Stimulated activated CD8-positive, alpha-beta memory T cell treated with anti-CD3 and anti-CD28 coated beads, Interleukin-12 subunit alpha, Interleukin-12 subunit beta, amount 100 ng/mL, for 1 hour (primary cell): ENCODE measurements around the gene E2F8.

Experiments used
- DNase-seq: peaks from one replicate; pipeline ENCODE4 v3.0.0-alpha.2; 2020; ENCODE audit warnings: low read depth

The E2F8 gene

DNA sequence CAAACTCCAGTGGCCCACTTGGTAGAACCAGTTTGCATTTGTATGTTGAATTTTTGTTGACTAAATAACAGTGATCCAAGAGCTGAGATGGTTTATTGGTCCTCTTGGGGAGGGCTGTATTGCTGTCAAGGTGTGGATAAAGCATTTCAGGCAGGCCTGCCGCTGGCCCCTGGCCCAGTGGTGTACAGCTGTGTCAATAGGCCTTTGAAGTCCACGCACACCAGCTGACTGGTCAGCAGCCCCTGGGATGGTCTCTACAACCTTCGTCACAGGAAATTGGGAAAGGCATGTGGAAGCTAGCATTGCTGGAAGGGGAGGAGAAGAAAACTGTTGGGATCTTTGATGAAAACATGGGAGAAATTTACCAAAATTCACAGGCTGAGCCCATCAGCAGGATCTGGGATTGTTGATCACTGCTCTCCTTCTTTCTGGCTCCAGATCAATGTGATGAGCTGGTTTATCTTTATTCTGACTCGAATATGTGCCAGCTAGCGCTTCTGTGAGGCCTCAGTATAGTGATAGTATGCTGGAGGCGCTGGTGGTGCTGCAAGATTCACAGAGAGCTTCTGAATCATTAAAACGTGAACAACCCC is 12.5 kb upstream of the E2F8 start:
- no peak for DNase-seq

DNA sequence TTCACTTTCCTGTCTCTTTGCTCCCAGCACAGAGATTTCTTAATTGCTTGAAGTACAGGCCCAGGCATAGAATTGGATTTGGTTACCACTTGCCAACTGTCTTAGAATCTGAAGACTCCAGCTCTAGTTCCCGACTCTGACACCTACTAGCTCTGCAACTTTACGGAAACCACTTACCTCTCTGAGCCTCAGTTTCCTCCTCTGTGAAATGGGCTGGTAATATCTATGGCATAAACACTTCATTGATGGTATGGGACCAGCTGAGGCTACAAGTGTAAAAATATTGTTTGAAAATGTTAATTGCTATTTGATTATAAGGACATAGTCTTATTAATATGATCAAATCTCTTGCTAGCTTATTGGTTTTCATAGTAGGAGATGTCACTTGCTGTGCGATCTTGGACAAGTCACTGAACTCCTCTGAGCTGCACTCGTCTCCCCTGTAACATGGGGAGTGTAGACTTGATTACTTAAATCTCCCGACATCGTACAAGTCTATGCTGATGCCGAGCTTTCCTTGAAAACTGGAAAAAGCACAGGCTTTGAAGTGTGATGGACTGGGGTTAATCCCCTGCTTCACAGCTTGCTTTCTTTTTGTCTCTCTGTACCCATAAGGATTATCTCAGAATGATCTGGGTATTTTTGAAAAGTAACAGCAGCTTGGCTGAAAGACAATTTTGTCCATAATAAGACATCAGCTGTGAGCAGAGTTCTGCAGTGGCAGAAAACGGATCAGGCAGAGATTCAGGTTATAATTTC is 11.8 kb upstream of the E2F8 start:
- no peak for DNase-seq

DNA sequence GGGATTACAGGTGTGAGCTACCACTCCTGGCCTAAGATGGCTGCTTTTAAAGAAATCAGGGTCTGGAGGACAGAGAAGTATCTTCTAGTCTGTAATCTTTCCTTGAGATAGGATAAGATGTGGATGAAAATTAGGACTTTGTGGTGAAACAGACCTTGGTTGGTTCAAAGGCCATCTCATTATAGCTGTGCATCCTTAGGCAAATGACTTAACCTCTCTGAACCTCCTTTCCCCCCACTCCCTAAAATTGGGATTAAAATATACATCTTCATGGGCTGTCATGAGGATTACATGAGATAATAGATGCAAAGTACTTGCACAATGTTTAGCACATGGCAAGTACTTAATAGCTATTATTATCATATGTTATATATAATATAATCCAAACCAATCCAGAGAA is 10.8 kb upstream of the E2F8 start:
- DNase-seq: no peak

DNA sequence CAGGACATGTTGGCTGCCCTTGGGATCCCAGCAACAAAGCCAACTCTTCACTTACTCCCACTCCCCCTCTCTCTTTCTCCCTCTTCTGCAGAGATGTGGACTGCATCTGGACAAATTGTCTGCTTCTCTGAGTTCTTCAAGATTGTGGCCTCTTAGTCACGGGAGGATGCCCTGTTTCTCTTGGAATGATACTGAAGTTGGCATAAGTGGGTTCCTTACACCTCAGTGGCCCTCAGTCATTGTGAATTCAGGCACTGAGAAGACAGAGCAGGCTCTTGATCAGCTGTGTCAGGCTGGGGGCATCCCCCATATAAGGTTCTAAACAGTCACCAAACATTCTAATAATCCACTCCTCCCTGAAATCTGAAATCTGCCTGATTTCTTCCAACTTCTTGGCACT is 6.1 kb upstream of the E2F8 start:
- no peak for DNase-seq

DNA sequence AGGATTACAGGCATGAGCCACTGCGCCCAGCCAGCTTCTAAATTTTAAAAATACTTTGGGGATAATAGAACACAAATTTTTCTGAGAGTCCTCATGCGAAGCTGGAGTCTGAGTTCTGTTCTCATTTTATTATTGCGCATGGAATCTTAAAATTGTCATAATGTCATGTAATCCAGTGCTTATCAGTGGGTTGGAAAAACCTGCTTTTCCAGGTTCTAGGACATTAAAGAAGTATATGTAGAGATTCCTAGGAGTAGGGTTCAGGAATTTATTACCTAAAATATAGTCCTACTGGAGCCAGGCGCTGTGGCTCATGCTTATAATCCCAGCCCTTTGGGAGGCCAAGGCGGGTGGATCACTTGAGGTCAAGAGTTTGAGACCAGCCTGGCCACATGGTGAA is 4.6 kb upstream of the E2F8 start:
- DNase-seq: no peak

DNA sequence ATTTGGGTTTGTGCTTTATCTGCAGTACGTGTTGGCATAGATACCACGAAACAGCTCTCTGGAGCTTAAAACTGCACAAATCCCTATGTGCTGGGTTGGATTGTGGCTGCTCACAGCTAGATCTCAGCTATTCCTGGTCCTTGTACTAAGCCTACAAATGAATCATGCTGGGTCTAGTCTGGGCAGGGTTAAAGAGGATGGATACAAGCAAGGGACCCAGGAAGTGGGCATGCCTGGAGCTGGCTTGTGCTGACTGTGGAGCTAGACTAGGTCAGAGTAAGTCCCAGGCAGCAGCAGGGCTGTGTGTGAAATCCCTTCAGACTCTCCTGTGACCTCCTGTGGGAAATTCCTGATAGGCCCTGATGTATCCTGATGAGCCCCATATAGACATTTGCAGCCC is 3.9 kb upstream of the E2F8 start:
- no peak for DNase-seq

DNA sequence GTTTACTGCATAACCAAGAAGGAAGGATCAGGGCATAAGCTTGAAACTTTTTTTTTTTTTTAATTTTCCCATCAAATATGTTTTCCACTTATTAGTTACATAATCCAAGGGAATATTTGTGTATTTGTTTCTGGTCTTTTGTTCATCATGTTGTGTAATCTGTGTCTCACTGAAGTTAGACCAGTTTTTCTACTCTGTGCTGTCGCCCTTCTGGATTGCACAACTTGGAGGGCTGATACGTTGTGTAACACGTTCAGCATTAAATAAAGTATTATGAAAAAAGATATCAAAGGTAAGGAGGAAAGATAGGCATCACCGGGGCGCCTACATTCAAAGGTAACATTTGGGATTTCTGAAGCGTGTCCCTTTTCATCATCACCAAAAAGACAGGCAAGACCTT is 3.3 kb upstream of the E2F8 start:
- DNase-seq: no peak

DNA sequence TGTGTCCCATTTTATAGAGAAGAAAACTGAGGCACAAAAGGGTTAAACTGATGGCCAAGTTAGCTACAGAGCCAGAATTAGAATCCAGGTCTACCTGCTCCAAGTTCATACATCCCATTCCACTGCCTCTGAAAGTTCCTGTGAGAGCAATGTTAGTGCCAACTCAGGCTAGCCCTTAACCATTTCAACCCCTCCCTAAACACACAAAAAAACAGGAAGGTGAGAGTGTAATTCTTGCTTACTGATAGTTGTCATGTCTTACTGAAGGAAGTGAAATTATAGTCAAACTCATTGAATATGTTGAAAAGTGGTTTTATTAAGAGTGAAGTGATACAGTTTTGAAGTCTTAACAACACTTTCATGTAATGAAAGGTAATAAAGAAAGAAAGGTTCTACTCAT is 2.9 kb upstream of the E2F8 start:
- no peak for DNase-seq

DNA sequence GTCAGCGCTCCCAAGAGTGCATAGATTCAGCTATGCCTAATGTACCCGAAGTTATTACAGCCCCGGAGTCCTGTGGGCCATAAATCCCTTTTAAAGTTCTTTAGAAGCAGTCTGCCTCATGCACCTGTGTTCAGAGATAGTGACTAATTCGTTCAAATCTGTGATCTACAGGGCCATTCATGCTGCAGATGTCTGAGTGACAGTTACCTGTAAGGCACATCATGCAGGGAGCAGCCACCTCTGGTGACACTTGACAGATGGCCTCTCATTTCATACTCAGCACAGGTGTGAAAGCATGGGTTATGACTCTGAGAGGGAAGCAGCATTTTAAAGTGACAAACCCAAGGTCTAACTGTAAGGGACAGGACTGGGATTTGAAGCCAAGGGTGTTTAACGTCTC is 2.4 kb upstream of the E2F8 start:
- DNase-seq: no peak

DNA sequence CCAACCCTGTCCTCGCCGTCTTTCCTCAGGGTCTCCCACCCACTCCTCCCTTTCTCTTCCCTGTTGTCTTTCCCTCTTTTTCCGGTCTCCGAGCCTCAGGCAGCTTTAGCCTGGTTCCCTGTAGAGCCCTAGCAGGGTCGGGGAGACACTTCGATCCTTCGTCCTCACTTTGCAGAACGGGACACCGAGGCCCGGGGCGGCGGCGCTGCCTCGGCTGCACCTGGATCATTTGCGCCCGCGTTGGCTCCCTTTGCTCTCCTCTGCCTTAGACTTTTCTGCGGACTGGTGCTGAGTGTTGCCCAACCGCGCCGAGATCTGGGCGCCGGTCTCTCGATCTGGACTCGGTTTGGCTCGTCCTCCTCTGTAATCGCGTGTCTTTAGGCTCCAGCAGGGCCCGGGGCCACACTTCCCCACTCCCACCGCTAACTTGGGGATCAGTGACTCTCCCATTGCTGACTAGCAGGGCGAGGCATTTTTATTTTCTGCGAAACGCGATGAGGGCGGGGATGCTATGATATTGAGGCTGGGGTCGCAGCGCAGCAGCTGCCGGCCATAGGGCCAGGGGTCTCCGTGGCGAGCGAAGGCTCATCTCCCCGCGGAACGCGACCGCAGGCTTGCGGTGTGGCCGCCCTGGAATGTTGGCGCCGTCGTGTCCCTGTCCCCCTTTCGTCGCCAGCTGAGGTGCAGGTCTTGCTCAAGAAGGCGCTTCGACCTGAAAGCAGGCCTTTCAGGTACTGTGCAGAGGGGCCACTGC is 1.6 kb upstream of the E2F8 start:
- no peak for DNase-seq

DNA sequence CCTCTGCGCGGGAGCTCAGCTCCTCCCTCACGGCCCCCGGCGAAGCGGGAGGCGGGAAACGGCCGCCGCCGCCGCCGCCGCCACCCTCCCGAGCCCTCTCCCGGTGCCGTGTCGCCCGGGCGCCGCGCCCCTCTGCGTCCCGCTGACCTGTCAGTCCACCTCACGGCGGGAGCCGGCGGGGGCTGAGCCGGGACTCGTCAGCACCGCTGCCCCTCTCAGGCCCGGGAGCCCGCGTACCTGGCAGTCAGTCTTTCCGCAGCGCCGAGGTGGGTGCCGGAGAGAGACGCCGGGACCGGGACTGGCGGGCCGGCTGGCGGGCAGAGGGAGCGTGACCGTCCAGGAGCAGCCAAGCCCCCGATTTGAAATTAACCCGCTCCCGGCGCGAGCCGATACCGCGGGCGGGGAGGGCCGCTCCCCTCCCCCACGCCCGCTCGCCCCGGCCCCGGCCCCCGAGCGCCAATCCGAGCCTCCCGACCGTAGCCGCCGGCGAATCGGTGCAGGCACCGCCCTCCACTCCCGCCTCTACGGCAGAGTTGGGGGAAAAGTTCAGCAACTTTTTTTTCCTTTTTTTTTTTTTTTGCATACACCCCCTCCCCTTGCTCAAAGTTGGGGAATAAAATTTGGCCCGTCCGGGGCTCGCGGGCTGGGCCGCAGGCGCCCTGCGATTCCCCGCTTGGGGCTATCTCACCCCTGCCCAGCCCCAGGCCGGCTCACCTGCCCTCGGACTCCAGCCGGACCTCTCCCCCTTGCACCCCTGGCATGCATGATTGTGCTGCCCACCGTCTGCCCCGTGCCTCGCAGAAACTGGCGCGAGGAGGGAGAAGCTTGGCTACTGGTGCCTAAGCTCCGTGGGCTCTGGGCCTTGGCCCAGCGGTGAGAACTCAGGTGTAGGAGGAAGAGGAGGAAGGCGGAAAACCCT is 774 bp upstream of the E2F8 start:
- DNase-seq: no peak

DNA sequence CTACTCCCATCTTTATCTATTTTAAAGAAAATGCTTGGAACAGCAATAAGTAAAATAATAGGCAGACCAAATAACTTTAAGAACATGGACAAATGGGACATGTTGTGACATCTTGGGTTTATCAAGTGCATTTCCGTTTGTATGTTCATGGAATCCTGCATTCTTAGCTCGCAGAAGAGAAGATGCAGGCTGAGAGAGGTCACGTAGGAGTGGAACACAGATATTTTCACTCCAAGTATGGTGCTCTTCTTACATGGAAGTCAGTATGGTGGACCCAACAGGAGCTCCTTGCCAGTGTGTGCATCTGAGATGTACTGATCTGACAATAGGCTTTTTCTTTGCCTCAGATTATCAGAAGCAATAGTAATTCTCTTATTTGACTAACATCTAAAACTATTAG is 1.7 kb downstream of the E2F8 start:
- DNase-seq: no peak

DNA sequence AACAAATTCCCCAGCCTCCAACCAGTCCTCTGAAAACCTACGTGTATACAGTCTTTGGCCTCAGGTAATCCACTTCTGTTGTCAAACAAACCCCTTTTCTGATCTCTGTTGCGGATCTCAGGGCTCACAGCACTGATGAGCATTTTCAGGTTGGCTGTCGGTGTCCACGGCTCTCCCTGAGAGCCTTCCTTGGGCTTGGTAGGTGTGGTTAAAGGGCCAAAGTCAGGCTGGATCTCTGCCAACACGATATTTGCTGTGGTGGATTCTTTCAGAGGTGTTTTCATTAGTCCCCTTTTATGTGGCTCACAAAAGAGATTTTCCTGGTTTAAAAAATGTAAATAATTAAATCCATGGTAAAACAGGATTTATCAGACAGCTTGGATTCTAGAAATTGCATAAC is 2.9 kb downstream of the E2F8 start:
- DNase-seq: no peak

DNA sequence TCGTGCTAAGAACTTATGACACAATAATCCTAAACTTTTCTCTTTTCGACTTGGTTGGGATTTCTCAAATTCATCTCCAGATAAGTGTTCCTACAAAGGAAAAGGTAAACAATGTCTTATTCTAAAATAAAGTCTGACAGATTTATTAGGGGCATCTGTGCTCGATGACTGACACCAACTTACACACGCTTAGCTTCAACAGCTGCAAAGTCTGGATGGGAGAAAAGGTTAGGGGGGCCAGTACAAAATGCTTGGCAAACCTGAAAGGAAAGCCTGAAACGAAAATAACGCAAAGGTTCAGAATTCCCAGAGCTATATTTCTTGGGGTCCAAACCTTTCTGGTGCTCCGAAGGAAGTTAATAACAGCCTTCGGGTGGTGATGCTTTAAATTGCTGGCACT is 3.4 kb downstream of the E2F8 start:
- DNase-seq: no peak

DNA sequence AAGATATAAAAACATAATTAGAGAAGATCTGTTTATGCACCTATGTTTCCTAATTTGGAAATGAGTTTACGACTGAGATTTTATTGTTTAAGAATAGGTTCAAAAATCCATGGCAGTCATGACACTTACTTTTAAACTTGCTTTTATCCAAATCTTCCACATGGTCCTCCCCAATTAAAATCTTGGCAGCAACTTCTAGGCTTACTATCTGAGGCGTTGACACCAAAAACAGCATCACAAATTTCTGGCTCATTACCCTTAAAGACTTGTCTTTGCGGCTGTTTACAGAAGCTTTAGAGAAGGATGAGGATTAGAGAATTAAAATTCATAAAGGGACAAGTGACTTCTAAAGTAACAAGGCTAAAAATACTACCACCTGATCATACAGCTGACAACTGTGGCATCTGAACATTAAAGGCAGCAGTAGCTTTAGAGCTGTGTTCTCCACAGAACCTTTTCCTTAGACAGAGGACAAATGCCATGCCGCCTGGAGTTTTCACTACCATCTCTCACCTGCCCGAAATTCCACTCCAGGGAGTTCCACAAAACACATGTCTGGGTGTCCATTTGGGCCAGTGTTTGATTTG is 6.4 kb downstream of the E2F8 start:
- no peak for DNase-seq

DNA sequence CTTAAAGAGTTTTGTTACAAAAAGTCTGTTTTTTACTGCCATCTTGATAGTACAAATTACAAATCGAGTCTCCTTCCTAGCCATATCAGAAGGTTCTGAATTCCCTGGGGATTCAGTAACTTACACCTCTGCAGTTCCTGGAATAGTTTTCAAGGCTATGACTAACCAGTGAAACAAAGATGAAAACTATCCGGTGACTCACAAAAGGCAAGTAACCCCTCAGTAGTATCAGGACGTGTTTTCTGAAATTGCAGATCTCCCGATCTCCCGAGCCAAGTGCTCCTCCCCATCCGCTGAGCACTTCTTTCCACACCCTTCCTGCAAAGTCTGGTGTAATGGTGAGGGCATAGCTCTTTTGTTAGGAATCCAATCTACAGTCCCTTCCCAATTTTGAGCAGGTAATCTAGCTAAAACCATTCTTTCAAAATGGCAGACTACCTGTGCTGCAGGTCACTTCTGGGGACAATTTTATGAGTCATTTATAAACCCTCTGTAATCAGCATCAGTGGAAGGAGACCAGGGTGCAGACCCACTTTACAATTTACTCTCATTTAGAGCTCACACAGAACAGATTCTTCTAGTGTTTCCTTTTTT is 7.7 kb downstream of the E2F8 start:
- DNase-seq: no peak

DNA sequence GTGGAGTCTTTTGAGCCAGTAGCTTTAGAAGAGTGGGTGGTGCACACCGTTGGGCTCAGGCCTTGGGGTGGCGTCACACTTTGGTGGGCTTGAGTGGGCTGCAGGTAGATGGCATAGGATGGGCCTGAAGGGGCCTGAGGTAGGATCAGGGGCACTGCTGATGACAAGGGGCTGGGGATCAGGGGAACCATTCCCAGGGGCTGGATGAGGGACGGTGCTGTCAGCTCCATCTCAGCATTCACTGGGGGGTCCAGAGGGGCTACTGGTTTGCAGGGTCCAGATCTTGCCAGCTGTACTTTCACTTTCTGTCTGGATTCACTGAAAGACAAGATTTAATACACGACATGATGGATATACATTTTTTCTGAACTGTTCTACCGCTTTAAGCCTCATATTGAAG is 11.1 kb downstream of the E2F8 start:
- DNase-seq: no peak

DNA sequence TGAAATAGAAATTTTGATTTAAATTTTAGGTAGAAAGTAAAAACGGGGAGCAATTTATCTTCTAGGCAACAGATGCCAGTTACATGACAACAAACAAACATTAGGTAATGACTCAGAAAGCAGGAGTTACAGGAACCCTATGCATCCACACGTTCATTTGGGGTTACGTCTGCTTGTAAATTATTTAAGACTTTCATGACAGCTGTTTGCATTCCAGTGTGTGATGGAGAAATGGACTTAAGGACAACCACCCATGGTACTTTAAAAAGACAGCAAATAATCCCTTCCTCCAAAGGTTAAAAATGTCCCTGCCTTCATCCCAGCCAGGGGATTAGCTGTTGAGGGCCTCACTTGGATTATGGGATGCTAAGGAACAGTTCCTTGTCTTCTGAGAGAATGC is 11.8 kb downstream of the E2F8 start:
- DNase-seq: no peak

DNA sequence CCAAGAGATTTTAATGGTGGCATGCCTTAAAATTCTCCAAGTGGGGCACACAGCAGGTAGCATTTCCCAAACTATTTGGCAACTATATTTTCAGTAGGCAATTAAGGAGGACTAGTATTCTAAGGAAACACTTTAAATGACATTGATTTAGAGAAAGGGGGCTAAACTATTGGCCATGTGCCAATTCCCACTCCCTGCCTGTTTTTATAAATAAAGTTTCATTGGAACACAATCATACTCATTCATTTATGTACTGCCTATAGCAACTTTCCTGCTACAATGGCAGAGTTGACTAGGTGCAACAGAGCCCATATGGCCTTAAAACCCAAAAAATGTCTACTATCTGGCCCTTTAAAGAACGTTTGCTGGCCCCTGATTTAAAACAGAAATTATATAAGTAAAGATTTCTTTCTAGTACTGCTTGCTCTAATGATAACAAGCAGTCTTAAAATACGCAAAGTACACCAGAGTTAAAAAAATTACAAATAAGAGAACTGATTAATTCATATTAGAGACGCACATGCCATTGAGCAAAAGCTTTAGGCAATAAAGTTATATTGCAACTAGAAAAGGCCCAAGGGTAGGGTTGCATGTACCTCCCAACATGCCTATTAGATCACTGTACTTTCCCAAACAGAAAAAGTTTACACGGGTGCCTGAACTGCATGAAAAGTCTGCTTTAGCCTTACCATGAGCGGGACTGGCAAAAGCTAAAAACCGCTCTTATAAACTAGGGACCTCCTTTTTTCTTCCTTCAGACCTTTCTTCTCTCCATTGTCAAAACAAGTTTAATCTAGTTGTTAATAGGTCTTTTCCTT is 14.2 kb downstream of the E2F8 start:
- no peak for DNase-seq

DNA sequence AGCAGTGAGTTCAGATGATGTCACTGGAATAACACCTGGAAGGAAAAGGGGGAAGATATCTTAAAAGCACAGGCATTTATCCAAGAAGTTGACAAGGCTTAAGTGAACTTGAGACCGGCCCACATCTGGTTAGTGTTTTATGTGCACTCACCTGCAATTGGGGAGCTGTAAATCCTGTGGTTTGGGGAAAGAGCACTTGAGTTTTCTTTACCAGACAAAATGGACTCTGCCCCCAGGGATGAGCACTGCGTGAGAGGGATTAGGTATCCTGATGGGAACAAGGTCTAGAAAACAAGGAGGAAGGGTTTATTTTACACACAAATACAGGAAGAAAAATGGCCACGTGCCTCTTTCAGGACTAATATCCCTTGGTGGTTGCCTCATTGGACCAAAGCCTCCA is 15.2 kb downstream of the E2F8 start:
- no peak for DNase-seq

DNA sequence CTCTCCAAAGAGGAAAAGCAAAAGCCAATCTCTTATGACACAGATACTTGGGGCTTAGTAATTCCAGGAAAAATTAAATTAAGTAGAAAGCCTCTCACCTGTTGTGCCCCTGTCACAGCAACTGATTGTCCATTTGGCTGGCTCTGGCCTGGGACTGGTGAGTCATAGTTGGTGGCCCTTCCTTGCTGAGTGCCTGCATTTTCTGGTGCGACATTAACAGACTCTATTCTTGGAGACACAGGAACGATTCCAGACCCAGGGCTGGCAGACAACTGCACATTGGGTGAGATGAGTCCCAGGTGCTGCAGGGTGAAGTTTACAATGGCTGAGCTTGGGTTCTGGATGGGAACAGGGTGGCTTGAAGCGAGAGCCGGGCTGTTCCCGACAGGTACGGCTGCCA is 15.6 kb downstream of the E2F8 start:
- DNase-seq: no peak
